ENCODE data around the gene GNG13.

- TF ChIP-seq YY1 (IDR thresholded peaks at IDR 0.05; ENCODE audit: low read depth) = no peak
- TF ChIP-seq USF1 (IDR thresholded peaks at IDR 0.05) = no peak
- TF ChIP-seq TAF1 (IDR thresholded peaks at IDR 0.05; ENCODE audit: low read depth) = no peak
- no peak for TF ChIP-seq FOXM1 (IDR thresholded peaks at IDR 0.05; ENCODE audit: borderline replicate concordance, low read depth)
- no peak for TF ChIP-seq REST (IDR thresholded peaks at IDR 0.05; ENCODE audit: low read depth)
- TF ChIP-seq EP300 (IDR thresholded peaks at IDR 0.05; ENCODE audit: borderline replicate concordance) = no peak
- TF ChIP-seq ZBTB7A (IDR thresholded peaks at IDR 0.05; ENCODE audit: low read depth) = no peak
- no peak for TF ChIP-seq CREB1 (IDR thresholded peaks at IDR 0.05; ENCODE audit: low read depth)
Observed at GRCh38 chr16:780296-780695, 20.2 kb downstream of the GNG13 start.

All from Ishikawa (cell line).